SIG-M5 treated with dmso at 0.1 percent for 504 hours (cell line): ENCODE data around the gene IRX6.
A peak's percentile ranks its signal among the peaks of the same experiment; 100 is the strongest.

Source experiments
- DNase-seq: peaks from one replicate; lab custom pipeline; 2025; ENCODE audit not compliant: unreplicated experiment; lab: John Stamatoyannopoulos, UW

The IRX6 gene

DNA sequence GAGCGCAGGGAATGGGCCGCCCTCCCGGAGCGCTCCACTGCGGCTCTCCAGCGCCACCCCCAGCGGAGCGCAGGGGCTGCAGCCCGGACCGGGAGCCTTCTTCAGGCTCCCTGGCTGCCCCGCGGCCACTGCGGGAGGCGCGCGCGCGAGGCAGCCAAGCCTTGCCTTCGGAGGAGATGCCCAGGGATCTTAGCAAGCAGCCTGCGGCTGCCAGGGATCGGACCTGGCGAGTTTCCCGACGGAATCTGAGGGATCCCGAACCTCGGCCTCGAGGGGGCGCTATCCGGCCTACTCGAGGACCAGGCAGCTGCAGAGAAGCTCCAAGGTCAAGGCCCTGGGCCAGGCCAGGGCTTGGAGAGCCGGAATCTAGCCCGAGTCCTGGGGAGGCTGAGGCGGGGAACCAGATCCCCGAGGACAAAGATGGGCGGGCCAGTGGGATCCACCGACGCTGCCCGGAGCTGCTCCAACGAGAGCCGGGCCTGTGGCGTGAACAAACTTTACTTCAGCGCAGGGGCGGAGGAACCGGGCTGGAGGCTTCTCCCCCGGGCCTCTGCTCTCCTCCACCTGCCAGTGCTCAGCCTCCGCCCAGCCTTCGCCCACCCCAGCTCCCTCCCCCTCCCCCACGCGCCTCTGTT is at the start of gene IRX6:
TSS of gene IRX6 (plus strand) at position 567 of the 635 bp plus-strand sequence. CDS start 889 bp downstream, outside the sequence.
- no peak for DNase-seq

DNA sequence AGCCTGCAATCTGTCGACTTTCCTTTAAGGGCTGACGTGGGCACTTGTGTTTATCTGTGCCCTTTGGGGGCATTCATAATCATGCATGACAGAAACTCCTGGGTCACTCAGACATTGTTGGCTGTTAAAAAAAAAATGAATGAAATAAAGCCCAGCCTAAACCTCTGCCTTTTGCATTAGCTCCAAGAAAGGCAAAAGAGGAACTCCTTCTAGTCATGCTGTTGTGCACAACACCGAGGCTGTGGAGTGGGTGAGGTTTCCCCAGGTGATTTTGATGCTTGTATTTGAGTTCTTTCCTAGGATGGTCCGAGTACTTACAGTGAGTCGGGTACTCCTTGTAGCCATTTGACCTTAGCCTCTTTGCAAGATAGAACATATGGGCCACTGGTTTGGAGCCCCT is 49.6 kb upstream of the IRX6 start:
- DNase-seq, result no peak

DNA sequence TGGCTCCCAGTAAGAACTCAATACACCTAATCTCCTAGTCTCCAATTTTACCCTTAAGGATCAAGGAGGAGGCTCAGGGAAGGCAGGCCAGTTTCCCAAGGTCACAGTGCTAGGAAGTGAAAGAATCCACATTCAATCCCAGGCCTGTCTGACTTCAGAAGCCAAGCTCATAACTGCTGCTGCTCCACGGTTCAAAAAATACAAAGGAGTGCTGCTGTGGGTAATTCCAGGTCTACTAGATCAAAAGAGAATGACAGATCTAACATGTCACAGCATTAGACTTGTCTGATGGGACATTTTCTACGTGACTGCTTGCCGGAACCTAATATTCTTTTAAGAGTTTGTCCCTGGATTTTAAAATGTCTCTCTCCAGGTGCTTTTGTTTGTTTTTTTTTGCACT is 48.8 kb upstream of the IRX6 start:
- no peak for DNase-seq

DNA sequence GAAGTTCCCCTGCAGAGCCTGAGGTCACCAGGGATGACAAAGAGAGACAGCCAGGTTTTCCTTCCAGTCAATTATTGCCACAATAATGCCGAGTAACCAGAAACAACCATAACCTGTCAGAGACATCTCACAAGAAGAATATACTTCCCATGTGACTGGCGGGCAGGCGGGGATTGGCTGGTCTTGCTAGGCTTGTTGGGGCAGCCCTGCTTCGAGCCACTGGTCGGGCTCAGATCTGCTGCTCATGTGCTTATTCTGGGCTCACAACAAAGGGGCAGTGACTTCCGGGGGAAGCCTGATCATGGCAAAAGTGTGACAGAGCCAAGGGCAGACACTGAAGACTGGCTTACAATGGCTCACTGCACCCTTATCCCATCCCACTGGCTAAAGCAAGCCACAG is 48.1 kb upstream of the IRX6 start:
- DNase-seq, result no peak

DNA sequence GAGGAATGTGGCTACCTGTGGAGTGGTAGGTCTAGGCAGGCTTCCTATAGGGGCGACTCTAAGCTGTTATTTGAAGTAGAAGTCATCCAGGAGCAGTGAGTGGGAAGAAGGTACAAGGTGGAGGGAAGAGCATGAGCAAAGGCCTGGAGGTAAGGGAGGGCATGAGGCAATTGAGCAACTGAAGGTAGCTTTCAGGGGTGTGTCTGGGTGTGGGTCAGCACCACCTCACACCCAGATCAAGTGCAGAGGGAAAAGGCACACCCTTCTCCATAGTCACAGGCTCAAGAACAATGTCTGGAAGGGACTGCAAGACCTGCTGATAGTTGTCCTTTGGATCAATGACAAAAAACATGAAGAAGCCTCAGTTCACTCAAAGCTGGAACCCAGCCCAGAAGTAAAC is 46.5 kb upstream of the IRX6 start:
- no peak for DNase-seq

DNA sequence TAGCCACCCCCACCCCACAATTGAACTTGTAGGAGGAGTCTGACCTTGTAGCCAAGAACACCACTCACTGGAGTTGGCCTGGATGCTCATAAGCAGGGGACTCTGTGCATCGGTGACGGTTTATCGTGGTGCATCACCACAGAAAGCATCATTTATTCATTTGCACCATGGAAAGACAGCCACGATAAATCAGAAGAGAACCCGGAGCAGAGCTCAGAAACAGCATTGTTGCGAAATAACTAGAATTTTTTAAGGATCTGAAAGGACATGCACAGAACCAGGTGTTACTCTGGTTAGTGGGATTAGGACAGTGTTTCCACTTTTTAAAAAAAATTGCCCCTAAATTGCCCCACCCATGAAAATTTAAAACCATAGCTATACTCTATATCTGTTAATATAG is 44.4 kb upstream of the IRX6 start:
- no peak for DNase-seq

DNA sequence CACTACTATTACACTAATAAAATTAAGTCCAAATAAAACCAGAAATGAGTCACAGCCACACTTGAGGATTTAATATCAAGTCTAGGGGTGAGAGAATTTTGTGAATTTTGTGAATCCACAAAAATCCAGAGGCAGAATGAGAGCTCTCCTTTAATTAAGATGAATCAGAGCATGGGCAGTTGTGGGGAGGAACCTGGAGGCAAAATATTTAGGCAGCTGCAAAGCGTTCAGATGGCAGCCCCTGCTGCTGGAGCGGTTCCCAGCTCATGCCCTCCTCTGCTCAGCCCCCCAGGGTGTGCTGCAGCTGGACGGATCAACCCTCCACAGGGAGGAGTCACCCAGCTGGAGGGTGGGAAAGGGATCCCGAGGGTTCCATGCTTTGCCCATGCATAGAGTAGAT is 43.4 kb upstream of the IRX6 start:
- no peak for DNase-seq

DNA sequence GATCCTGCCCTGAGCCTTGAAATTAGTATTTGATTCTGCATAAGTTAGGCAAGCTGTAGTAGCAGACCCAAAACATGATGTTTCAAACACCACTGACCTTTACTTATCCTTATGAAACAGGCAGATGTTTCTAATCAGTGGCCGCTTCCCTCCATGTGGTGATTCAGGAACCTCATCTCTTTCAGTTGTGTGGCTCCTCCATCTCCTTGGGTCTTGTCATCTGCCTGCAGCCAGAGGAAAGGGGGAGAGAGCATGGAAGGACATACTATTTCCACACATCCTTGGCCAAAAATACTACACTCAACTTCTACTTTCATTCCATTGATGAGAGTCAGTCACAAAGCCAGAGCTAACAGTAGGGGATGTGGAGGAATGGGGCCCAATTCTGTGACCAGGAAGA is 41.6 kb upstream of the IRX6 start:
- DNase-seq, result peak; percentile 6

DNA sequence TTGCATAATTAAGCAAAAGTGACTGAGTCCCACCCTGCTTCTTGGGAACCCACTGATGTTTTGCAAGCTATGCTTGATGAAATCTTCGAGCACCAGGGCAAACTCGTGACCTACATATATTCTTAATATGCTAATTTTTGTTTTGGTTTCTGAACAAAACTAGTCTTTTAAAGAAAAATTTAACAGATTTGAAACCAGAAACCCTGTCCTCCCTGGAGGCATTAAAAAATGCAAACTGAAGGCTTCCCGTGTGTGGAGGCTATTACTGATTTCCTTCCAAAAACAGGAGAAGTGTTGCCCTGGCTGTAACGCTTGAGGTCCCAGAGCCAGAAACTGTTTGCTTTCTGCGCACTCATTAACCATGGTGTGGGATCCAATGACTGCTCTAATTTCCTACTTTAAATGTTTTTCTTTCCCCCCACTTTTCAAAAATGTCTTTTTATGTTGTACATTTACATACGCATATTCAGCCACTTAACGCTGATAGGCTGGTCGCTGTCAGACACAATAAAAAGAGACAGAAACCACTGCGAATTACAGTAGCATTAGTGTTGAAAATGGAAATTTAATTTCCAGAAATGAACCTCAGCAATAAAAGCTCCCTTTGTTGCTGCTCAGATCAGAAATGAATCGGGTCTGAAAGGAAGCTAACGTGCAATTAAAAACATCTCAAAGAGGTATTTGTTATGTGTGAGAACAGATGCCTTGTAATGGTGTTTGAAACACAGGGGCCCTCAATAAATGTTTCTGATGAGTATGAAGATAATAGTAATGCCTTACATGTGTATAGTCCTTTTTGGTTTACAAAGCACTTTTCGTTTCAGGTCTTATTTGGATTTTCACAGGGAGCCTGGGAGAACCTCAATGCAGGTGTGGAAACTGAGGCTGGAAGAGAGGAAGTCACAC is 39.9 kb upstream of the IRX6 start:
- DNase-seq, result no peak

DNA sequence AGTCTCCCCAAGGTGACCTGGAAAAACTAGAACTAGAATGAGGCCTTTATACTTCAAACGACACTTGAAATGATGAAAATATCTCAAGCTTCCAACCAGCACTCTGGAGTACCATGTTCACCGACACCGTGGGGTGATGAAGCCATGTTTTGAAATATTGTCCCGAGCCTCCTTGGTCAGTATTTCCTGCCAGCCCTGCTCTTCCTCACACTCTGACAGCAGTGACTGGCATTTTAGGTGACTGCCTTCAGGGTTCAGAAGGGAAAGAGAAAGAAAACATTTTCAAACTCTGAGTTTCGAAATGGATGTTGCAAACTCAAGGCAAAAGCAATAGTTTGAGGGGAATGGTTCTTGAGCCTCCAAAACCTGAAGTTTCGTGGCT is 39.3 kb upstream of the IRX6 start:
- DNase-seq, result peak; percentile 34

DNA sequence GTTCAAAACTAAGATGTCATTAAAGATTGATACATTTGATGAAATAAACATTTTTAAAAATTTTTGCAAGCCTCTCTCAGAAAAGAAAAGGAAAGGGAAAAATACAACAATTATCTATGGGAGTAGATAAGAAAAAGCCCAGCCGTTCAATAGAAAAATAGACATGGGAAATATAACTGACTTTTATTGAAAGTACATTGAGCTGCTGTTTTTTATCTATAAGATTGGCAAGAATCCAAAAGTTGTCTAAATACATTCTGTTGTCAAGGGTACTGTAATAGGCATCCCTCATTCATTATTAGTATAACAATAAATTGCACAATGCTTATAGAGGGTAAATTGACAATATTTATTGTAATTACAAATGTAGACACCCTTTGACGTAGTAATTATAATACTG is 38.4 kb upstream of the IRX6 start:
- DNase-seq, result no peak

DNA sequence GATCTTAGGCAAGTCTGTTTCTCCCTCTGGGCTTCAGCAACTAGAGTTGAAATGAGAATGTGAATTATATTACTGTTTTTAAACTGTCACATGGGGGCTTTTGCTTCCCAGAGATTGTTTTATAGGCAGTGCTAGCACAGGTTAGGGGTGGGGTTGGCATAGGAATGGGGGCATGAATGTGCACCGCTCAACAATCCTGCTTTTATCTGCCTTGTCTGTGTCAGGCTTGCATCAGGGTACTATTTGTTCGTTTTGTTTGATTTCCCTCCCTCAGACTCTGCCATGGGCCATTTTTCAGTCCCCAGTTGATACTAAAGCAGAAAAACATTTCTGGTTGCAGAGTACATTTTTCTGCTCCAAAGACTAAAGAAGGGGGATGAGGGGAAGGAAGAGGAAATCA is 34.6 kb upstream of the IRX6 start:
- DNase-seq, result no peak

DNA sequence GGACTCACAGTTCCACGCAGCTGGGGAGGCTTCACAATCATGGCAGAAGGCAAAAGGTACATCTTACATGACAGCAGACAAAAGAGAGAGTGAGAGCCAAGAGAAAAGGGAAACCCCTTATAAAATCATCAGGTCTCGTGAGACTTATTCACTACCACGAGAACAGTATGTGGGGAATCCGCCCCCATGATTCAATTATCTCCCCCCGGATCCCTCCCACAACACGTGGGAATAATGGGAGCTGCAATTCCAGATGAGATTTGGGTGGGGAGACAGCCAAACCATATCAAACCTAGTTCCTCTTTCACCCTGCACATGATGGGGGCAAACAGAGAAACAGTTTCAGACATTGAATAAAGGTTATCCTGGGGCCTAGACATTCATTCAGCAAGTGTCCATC is 32.2 kb upstream of the IRX6 start:
- DNase-seq, result no peak

DNA sequence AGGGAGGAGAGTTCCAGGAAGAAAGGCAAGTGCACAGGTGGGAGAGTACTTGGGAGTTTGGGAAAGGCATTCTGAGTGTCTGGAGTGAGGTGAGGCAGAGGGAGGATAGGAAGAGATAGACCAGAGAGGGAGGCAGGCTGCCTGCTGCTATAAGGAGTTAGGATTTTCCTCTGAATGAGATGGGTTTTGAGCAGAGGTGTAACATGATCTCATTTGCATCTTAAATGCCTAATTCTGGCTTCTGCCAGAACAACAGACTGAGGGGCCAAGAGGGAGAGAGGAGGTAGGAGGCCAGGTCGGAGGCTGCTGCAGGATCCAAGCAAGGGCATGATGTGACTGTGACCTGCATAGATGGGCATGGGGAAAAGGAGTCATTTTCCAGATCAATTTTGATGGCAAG is 31.5 kb upstream of the IRX6 start:
- no peak for DNase-seq

DNA sequence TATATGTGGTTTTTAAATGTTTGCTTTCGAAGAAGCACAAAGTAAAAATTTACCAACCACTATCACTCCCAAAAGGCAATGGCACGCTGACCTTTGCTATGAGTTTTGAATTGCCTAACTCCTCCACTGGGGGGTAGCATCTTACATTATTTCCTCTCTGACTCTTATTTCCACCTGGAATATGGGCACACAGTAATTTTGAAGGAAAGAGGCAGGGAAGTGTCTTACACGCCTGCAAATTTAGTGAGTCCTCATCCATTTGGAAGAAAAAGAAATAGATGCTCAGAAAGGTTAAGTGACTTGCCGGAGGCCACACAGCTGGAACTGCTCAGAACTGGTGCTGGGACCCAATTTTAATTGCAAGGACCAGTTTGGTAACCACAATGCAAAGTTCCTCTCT is 29.9 kb upstream of the IRX6 start:
- no peak for DNase-seq

DNA sequence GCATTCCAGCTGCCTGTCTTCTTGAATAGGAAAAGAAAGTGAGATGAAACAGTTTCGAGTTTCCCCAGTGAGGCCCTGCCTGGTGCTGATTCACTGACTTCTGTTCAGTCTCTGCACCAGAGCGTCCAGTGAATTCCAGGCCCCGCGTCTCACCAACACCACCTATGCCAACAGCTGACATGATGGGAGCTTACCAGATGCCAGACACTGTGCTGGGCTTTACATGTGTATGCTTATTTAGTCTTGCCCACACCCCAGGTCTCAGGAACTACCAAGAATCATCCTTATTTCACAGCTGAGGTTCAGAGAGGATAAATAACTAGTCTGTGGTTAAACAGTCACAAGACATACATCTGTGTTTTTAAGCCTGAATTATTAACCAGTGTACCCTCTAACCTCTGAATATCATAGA is 29.1 kb upstream of the IRX6 start:
- DNase-seq, result no peak

DNA sequence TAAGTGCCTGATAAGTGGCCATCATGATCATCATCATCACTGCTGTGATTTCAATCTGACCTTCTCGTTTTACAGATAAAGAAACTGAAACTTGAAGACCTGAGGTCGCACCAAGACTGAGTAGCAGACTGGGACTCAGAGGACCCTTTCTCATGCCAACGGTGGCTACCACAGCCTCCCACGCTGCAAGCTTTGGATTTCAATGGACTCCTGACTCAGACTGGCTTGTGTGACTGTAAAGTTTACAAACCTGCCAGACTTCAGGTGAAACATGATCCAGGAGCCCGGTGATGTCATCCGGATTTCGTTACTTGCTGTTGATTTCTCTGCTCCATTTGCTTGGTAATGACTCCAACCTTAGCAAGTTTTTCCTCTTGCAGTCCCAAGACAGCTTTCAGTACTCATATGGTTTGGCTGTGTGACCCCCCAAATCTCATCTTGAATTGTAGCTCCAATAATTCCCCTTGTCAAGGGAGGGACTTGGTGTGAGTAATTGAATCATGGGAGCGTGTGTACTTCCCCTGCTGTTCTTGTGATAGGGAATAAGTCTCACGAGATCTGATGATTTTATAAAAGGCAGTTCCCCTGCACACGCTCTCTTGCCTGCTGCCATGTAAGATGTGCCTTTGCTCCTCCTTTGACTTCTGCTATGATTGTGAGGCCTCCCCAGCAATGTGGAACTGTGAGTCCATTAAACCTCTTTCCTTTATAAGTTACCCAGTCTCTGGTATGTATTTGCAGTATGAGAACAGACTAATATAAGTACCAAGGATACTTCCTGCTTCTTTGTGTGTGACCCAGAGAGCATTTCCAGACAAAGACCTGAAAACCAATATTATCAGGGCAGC is 26.7 kb upstream of the IRX6 start:
- DNase-seq, result no peak

DNA sequence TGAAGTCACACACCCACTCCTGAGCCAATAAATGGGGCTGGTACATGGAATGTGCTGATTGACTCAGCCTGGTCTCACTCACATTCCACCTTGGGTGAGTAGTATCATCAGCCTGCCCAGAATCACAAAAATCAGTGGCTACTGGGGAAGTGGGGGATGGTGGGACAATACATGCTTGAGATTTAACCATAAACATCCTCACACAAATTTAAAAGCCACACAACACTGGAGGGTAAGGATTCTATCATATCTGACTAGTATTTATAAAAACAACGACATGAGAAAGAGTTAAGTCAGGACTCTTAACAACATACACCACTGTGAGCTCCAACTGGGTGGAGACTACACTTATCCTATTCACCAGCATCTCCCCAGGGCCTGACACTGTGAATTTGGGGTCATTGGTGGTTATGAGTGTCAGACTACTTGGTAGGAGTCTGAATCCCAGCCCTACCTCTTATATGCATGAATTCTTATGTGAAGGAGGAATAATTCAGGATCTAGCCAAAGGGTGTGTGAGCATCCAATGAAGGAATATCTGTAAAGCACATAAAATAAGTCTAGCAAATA is 26.0 kb upstream of the IRX6 start:
- no peak for DNase-seq

DNA sequence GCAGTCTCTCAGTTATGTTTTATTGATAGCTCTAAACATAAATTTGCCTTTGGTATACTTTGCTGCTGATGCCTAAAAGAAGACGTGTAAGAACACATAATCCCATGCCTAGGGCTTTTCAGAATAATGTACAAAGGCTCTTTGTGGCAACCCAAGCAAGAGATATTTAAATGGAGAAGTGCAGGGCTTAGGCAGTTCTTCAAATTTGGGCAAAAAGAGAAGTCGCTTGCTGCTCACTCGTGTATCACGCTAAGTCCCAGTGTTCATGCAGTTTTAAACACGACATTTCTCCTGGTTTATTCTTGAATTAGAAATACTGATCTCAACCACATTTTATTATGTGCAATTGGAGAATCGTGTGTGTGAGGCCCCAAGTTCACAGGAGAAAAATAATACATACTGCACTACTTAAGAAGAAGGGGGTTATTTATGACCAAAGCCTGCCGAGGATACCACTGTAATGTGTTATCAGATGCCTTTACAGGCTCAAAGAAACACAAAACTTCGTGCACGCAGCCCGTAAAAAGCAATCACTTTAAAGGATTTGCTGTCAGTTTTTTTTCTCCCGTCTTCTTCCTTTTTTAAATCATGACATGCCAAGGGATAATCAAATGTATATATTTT is 22.5 kb upstream of the IRX6 start:
- no peak for DNase-seq

DNA sequence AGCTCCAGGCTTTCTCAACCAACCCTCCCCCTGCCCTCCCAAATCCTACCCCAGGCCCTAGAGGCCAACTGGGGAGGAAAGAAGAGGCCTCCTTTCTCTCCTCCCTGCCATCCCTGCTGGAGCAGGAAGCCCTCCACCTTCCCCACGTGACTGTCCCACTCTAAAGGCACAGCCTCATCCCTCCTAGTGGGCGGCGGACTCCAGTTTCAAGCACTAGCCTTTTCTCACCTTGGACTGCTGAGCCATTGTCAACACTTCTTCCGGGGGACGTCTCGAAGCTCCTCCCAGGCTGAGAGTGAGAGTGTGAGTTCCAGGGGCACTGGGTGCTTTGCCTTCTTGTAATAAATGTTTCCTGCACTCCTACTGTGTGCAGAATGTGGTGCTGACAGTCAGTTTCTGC is 21.4 kb upstream of the IRX6 start:
- no peak for DNase-seq

DNA sequence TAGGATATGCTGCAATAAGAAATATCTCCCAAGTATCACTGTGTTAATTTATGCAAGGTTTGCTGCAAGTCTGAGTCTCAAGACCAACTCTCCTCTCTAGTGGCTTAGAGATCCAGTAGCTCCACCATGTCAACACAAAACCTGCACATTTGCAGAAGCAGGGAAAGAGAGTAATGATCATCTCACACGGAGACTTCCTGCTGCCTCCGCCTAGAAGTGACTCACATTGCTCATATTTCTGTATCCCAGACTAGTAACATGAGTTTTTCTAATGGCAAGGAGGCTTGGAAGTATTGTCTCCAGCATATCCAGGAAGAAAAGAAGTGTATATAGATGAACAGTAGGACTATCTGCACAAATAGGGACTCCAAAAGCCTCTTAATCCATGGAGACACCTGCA is 15.0 kb upstream of the IRX6 start:
- no peak for DNase-seq
